ENCODE data around the gene C2orf68. TPM values are rescaled to one million over a fixed set of nuclear protein-coding genes. Genes with fewer than 3 reads are reported as not detected.
"Not testable (repeated sequence)": the region's sequence is repeated elsewhere in the genome, so short reads cannot be mapped to it uniquely, and the experiment has no call there.

The C2orf68 gene
- total RNA-seq, 1 experiment from 2014 or later: 34.0 TPM

DNA sequence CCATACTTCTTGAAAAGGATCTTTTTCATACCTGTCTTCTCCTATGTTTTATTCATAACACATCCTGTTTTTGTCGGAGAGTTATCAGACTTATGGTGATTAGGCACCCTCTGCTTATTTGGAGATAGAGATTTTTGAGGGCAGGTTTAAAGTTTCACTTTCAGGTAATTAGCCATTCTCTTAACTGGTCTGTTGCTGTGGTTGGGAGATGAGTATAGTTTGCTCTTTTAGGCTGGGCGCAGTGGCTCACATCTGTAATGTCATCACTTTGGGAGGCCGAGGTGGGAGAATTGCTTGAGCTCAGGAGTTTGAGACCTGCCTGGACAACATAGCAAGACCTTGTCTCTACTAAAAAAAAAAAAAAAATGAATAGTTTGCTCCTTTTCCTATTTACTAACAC, 30.9 kb upstream of the C2orf68 start:
- in situ Hi-C loops (cut with HindIII; ENCODE audit: low sequenced_read_pairs): no loop called here

DNA sequence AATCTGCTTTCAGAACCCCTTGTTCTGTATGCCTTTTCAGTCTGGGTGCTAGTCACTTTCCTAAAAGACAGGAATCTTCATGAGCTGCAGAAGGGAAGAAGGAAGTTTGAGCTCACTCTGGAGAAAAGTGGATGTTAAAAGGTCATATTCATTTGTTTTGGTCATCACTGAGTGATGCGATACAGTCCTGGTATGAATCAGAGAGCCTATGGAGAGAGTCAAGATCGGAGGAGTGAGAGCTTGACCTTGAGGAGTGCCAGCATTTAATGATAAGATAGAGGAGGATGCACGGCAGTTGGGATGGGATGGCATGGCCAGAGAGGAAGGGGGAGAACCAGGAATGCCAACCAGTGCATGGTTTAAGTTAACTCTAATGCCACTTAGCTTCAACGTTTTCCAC, 23.8 kb upstream of the C2orf68 start:
- DNase-seq (ENCODE audit: low spot score): no peak
- in situ Hi-C loops (cut with HindIII; ENCODE audit: low sequenced_read_pairs): no loop called here

More for the DNA sequence above, 30.9 kb upstream of the C2orf68 start:
- no peak for DNase-seq (ENCODE audit: low spot score)

DNA sequence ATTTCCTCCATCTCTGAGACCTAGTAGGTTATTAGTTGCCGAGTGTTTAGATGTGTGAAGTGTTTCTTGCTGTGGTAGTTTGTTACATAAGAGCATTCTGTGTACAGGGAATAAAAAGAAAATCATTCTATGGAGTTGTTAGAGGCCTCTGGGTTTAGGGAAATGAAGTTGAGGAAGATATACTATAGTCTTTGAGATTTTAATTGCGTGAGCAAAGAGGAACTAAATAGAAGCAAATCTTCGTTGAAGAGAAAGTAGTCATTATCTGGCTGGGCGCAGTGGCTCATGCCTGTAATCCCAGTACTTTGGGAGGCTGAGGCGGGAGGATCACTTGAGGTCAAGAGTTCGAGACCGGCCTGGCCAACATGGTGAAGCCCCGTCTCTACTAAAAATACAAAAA, 23.1 kb upstream of the C2orf68 start:
- in situ Hi-C loops (cut with HindIII; ENCODE audit: low sequenced_read_pairs): no loop called here
- DNase-seq (ENCODE audit: low spot score): no peak

DNA sequence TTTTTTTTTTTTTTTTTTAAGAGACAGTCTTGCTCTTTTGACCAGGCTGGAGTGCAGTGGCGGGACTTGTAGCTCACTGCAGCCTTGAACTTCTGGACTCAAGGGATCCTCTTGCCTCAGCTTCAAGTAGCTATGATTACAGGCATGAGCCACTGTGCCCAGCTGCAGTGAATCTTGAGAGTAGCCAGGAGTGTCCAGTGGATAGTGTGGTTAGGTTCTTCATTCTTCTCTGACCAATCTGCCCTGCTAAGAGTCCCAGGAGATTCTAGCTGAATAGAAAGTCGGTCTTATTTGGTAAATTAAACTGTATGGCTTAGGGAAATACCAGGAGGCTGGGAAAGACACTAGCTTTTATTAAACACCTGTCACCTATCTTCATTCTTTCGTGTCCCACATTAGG, 19.4 kb upstream of the C2orf68 start:
- DNase-seq (ENCODE audit: low spot score): no peak
- in situ Hi-C loops (cut with HindIII; ENCODE audit: low sequenced_read_pairs): no loop called here

DNA sequence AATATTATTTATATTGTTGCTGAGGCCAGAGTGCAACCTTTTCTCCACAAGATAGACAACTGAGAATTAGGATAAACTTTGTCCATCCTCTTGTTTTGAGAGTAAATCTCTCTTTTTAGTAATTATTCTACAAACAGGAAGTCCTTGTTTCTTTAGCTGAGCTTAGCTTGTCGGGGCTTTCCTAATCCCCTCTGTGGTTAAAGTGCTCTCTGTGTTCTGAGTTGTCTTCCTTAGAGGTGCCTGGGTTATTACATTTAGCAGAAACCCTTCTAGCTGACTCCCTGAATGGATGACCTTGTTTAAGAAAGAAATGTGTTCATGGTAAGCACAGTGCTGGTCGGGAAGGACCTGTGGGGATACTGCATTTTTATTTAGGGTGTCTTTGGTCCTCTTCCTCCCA, 16.8 kb upstream of the C2orf68 start:
- no peak for DNase-seq (ENCODE audit: low spot score)
- in situ Hi-C loops (cut with HindIII; ENCODE audit: low sequenced_read_pairs): no loop called here

DNA sequence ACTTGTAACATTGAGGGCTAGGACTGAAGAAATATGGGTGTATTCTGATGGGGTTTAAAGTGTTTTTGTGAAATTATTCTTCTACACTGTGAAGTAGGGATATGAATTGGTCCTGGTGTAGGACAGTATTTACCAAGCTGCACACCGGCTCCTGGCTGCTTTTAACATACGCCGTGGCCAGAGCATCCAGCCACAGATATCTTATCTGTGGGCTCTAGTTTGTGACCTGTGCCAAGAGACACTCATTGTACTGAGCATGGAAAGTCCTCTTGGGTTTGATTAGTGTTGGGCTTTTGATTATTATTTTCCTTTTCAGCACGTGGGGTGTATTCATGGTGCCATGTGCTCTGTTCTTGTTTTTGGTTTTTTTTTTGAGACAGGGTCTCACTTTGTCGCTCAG, 12.1 kb upstream of the C2orf68 start:
- DNase-seq (ENCODE audit: low spot score): no peak
- in situ Hi-C loops (cut with HindIII; ENCODE audit: low sequenced_read_pairs): no loop called here

DNA sequence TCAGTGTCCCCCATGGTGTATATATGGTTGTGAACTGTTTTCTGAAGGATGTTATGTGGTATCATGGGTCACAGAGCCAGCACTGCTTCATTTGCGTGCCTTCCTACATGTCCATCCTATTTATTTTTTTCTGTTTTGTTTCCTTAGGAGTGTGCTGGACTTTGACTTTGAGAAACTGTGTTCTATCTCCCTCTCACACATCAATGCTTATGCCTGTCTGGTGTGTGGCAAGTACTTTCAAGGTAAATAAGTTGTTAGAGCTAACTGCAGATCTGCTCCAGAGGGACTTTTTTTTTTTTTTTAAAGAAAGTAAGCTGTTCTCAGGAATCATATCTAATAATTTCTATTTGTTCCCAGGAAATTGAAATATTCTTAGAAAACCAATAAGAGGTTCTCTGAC, 9.5 kb upstream of the C2orf68 start:
- no peak for DNase-seq (ENCODE audit: low spot score)
- in situ Hi-C loops (cut with HindIII; ENCODE audit: low sequenced_read_pairs): no loop called here

DNA sequence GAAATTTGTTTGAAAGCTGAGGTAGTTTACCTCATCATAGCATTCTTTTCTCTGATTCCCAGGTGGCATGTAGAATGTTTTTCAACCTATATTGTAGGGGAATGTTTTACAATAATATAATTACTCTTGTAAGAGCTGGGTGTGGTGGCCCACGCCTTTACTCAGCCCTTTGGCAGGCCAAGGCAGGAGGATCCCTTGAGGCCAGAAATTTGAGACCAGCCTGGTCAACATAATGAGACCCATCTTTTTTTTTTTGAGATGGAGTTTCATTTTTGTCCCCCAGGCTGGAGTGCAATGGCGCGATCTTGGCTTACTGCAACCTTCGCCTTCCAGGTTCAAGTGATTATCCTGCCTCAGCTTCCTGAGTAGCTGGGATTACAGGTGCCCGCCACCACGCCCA, 7.8 kb upstream of the C2orf68 start:
- no peak for DNase-seq (ENCODE audit: low spot score)
- in situ Hi-C loops (cut with HindIII; ENCODE audit: low sequenced_read_pairs): no loop called here

DNA sequence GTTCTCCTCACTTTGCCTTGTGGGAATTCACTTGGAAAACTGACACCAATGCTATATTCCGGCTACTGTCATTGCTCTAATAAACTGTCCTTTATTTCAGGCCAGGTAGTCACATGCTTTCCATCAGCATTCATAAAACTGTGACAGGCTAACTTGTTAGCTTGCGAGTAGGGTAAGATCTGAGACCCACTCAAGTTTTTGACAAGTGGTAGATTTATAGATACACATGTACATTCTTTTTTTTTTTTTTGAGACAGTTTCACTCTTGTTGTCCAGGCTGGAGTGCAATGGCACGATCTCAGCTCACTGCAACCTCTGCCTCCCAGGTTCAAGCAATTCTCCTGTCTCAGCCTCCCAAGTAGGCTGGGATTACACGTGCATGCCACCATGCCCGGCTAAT, 5.9 kb upstream of the C2orf68 start:
- in situ Hi-C loops (cut with HindIII; ENCODE audit: low sequenced_read_pairs); DNase-seq (ENCODE audit: low spot score): not testable (repeated sequence)

DNA sequence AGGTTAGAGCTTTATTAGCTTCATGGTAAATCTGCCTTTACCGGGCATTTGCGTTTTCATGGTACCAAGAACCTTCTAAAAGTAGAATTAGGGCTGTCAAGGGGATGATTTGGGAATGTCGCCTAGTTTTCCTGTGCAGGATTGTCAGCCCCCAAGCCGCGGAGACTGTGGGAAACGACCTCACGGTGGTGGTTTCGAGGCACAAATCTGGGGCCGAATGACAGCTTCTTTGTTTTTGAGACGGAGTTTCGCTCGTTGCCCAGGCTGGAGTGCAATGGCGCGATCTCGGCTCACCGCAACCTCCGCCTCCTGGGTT, 3.5 kb upstream of the C2orf68 start:
- no peak for DNase-seq (ENCODE audit: low spot score)
- in situ Hi-C loops (cut with HindIII; ENCODE audit: low sequenced_read_pairs): no loop called here

DNA sequence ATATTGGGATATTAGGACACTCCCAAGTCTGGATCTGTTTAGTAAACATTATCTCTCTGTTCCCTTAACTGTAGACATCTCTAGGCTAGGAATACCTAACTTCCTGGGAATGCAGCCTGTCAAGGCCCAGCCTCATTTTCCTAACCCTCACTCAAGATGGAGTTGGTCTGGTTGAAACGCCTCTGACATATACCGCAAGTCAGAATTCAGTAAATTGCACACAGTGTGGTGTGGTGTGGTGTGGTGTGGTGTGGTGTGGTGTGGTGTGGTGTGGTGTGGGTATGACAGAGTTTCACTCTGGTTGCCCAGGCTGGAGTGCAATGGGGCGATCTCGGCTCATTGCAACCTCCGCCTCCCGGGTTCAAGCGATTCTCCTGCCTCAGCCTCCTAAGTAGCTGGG, 2.9 kb upstream of the C2orf68 start:
- in situ Hi-C loops (cut with HindIII; ENCODE audit: low sequenced_read_pairs); DNase-seq (ENCODE audit: low spot score): not testable (repeated sequence)

DNA sequence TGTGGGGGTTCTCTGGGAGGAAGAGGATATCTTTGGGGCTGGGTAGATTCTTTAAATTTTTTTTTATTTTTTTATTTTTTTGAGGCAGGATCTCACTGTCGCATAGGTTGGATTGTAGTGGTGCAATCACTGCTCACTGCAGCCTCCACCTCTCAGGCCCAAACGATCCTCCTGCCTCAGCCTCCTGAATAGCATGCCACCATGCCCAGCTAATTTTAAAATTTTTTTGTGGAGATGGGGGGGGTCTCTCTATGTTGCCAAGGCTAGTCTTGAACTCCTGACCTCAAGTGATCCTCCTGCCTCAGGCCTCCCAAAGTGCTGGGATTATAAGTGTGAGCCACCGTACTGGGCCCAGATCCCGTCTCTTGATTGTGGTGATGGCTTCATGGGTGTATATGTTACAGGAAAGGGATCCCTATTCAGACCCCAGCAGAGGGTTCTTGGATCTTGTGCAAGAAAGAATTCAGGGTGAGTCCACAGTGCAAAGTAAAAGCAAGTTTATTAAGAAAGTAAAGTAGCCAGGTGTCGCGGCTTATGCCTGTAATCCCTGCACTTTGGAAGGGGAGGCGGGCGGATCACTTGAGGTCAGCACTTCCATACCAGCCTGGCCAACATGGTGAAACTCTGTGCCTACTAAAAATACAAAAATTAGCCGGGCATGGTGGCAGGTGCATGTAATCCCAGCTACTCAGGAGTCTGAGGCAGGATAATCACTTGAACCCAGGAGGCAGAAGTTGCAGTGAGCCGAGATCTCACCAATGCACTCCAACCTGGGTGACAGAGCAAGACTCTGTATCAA, 2.0 kb upstream of the C2orf68 start:
- in situ Hi-C loops (cut with HindIII; ENCODE audit: low sequenced_read_pairs): no loop called here
- DNase-seq (ENCODE audit: low spot score): no peak

DNA sequence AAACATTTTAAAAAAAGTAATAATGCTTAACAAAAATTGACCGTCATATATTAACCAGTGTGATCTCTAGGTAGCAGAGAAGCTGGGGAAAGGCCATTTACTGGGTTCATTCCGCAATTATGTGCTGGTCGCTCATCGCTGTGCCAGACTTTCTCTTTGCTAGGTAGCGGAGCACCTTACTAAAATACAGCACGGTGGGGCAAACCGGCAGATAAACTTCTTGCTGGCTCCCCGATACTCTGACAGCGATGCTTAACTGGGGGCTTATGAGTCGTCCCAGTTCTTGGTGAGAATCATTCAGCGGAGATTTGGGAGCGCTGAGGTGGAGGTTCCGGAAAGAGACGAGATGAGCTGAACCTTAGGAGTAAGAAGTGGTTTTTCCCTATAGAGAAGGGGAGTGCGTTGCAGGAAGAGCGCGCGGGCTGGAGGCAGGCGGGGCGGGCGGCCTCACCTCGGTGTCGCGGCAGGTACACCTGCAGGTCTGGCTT, 605 bp downstream of the C2orf68 start:
- DNase-seq (ENCODE audit: low spot score): no peak

DNA sequence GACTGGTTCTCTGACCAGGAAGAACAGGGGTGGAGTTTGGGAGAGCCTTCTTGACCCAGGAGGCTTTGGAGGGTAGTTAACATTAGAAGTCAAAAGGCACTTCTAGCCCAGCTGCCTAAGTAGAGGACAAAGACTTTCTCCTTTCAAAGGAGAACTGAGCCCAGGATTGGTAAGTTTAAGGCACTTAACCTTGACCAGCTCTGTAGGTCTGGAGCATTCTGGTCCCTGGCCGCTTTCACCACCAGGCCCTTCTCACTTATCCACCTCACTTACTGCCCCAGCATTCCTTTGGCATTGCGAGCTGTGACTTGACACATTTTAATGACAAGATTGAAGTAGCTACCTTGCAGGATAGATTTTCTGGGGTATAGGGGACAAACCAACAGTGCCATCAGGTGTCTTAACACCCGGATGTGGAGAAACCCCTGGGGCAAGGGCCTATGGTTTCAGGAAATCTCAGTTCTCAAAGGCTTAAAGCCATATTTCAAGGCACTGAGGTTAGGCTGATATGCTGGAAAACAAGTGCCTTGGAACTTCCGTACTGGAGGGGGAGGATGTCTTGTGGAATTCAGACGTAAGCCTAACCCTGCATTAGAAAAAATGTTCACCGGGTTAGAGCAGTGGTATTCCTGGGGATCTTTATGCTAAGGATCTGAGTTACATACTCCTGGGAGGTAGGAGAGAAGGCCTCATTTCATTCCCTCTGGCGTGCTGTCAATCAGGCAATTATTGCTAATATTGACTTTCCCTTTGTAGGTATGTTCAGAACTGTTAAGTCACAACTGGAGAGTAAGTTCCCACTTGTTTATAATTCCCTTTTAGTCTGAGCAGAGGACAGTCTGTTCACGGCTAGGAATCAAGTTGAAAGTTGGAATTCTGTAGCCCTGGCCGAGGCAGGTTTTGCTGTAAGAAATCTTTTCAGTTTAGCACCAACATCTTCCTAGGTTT, 4.3 kb downstream of the C2orf68 start:
- in situ Hi-C loops (cut with HindIII; ENCODE audit: low sequenced_read_pairs): no loop called here
- DNase-seq (ENCODE audit: low spot score): no peak

More for the DNA sequence above, 605 bp downstream of the C2orf68 start:
- in situ Hi-C loops (cut with HindIII; ENCODE audit: low sequenced_read_pairs): no loop called here

DNA sequence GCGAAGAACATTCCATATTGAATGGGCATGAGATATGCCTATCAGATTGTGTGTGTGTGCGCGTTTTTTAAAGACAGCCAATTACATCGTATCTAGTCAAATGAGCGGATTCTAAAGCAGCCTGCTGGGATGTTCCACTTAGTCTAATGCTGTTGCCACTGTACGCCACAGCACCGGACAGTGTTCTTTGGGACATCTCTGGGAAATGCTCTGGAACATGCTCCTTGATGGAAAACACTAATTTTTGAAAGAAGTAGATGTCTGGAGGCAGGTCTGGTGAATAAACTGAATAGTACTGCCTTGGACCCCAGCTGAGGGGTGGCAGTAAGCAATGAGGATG, 5.8 kb downstream of the C2orf68 start:
- in situ Hi-C loops (cut with HindIII; ENCODE audit: low sequenced_read_pairs): no loop called here
- DNase-seq (ENCODE audit: low spot score): no peak

DNA sequence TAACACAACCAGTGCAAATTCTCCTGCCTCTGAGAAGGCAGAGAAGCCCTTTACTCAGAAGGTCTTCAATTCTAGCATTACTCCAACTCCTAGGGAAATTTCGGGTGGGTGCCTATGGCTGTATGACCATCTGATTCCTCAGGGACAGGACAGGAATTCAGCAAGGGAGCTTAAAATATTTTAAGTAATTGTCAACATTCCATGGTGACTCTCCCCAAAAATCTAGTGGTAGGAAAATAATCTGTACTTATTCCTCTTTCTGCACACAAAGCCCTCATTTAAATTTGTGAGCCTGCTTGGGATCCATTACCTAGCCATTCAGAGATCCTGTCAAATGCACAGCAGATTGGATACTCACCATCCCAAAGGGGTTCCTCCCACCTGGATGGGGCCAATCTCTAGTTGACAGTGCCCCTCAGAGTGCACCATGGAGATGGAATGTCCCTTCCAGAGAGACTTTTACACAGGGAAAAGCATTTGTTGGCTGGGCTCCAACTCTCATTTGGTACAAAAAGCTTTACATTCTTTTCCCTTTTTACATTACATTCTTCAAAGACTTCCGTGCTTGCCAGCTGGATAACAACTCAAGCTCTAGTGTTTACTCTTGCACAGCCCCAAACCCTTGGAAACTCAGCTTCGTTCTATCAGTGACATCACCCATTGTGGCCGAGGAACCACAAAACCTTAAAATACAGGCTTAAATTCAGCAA, 6.3 kb downstream of the C2orf68 start:
- in situ Hi-C loops (cut with HindIII; ENCODE audit: low sequenced_read_pairs): no loop called here
- no peak for DNase-seq (ENCODE audit: low spot score)

DNA sequence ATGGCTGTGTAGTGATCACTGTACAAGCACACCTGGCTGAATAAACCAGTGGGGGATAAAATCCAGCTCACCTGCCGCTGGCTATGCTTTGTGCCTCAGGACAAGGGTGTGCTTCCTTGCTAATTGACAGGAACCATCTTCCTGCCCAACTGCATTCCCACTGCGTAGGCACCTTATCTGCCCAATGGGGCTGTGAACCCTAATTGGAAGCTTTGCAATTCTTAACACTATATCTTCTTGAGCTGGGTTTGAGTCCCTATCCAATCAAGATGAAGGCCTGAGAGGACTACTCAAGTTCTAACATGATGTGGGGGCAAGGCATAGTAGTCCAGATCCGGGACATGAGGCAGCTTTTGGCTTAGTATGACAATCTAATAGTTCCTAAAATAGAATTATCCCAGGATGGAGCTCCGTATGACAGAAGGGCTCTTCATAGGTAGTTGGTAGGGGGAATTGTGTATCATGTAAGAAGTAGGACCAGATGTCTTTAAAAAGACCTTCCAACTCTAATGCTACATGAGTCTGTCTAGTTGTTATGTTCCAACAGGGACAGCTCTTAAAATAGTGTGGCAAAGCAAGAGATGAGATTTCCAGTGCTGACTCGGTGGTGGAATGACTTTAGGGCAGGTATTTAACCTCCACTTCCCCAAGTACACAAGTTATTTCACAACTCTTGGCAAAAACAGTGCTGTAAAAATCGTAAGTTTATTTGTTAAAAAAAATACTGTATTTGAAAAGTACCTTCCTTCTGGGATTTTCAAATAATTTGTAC, 7.1 kb downstream of the C2orf68 start:
- DNase-seq (ENCODE audit: low spot score): no peak
- in situ Hi-C loops (cut with HindIII; ENCODE audit: low sequenced_read_pairs): no loop called here

DNA sequence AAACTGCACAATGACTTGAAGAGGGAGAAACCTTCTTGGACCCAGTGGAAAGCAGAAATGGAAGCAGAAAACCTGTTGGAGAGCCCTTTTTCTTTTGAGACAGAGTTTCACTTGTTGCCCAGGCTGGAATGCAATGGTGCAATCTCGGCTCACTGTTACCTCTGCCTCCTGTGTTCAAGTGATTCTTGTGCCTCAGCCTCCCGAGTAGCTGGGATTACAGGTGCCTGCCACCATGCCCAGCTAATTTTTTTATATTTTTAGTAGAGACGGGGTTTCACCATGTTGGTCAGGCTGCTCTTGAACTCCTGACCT, 7.8 kb downstream of the C2orf68 start:
- in situ Hi-C loops (cut with HindIII; ENCODE audit: low sequenced_read_pairs); DNase-seq (ENCODE audit: low spot score): not testable (repeated sequence)

DNA sequence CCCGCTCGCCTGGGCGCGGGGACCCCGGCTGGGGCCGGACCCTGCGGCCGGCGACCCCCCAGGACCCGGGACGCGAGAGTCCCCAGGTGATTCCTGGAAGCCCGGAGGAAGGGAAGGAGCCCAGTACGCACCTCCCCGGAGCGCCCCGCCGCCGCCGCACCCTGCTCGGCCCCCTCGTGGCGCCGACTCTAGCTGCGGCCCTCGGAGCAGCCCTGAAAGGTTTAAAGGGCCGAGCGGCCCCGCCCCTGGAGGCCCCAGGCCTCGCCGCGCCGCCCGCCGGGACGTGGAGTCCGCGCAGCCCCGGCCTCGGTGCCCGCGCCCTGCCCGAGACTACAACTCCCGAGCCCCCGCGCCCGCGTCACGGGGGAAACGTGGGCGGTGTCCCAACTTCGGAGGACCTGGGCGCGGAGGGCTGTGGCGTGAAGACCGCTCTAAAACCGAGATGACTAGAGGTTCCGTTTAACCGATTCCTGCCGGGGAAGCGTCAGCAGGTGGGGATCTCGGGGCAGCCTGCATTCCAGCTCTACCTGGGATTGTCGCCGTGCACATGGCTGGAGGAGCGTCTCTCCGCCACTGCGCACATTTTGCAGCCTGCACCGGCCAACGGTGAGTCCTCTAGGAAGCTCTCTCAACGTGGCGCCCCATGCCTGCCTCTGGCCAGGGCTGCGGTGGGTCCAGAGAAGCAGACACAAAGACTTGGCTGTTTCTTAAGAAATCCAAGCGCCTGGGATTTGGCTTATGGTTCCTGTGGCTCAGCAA, 9.2 kb downstream of the C2orf68 start, which contains the start of gene TMEM150A:
TSS of gene TMEM150A (minus strand) at position 223 of the 759 bp plus-strand sequence. CDS start 750 bp downstream, outside the sequence.
- in situ Hi-C loops (cut with HindIII; ENCODE audit: low sequenced_read_pairs): no loop called here
- peak; percentile 92 for DNase-seq (ENCODE audit: low spot score)

Data from G401 (cell line).